ENCODE results near the gene TBX1. TPM values are rescaled to one million over a fixed set of nuclear protein-coding genes. Genes with fewer than 3 reads are reported as not detected.

TBX1 gene
- polyA plus RNA-seq, 1 donor (not counting 4 experiments of a cell fraction or from before 2014, with no cell fraction given), result 0.10 TPM

DNA sequence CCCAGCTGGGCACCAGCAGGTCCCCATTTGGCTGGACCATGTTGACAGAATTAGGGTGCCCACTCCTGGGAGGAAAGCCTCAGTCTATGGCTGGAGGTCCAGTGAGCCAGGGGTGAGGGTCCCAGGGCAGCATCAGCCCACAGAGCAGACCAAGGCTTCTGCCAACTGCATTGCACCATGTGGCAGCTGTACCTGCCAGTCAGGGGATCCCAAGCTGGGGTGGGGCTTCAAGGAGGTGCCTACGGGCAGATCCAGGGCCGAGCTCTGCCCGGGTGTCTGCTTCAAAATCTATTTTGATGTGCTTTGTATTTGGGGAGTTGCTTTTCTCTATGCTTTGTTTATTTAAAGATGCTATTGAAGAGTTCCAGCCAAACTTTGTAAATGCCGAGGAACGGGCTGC lies 26.8 kb upstream of the TBX1 start:
- H3K27ac ChIP-seq (ENCODE audit: control insufficient read depth, insufficient read depth, low read length), result no peak overlapping the region
- no peak overlapping the region for H3K9ac ChIP-seq (ENCODE audit: control insufficient read depth, extremely low read depth, insufficient read depth, low read length)
- H3K4me2 ChIP-seq (ENCODE audit: control insufficient read depth, extremely low read depth, insufficient read depth, low read depth, low read length), result no peak overlapping the region
- no peaks in the 10 kb centered on the region for H3K4me1 ChIP-seq (ENCODE audit: control insufficient read depth, extremely low read depth, insufficient read depth, low read length)
- TF ChIP-seq EZH2 (IDR thresholded peaks at IDR 0.05; ENCODE audit: low read length), result no peak
- TF ChIP-seq, protein P1, sequence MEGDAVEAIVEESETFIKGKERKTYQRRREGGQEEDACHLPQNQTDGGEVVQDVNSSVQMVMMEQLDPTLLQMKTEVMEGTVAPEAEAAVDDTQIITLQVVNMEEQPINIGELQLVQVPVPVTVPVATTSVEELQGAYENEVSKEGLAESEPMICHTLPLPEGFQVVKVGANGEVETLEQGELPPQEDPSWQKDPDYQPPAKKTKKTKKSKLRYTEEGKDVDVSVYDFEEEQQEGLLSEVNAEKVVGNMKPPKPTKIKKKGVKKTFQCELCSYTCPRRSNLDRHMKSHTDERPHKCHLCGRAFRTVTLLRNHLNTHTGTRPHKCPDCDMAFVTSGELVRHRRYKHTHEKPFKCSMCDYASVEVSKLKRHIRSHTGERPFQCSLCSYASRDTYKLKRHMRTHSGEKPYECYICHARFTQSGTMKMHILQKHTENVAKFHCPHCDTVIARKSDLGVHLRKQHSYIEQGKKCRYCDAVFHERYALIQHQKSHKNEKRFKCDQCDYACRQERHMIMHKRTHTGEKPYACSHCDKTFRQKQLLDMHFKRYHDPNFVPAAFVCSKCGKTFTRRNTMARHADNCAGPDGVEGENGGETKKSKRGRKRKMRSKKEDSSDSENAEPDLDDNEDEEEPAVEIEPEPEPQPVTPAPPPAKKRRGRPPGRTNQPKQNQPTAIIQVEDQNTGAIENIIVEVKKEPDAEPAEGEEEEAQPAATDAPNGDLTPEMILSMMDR (optimal IDR thresholded peaks at IDR 0.05 in 1 of 3, IDR thresholded peaks at IDR 0.05 in 1 of 3, conservative IDR thresholded peaks at IDR 0.05 in 1 of 3; ENCODE audit: extremely low read depth in 1 of 3, insufficient read depth in 2 of 3, low read length in 3 of 3), result no peak
- no peak overlapping the region for H3K4me3 ChIP-seq (ENCODE audit: control insufficient read depth in 2 of 3, extremely low read depth in 1 of 3, insufficient read depth in 2 of 3, low read depth in 1 of 3, low read length in 3 of 3)
- H2AFZ ChIP-seq (ENCODE audit: control insufficient read depth, low read length), result no peak overlapping the region
- peaks cover 5% of the 10 kb centered on the region for H4K20me1 ChIP-seq (ENCODE audit: control insufficient read depth, extremely low read depth, insufficient read depth, low read length)
- H3K79me2 ChIP-seq (ENCODE audit: control insufficient read depth, insufficient read depth, low read length), result no peaks in the 10 kb centered on the region
- FAIRE-seq (no peak), DNase-seq (ENCODE audit: low read depth, low spot score) (no peak)
- no peaks in the 10 kb centered on the region for H3K36me3 ChIP-seq (ENCODE audit: control insufficient read depth in 2 of 2, extremely low read depth in 1 of 2, insufficient read depth in 2 of 2, low read length in 2 of 2)
- H3K9me3 ChIP-seq (ENCODE audit: control insufficient read depth, low read depth, low read length), result no peaks in the 10 kb centered on the region
- dilution Hi-C loops (cut with MboI; ENCODE audit: extremely low pct_ligation_motif_present, low sequenced_read_pairs), result no loop called here
- no peaks in the 10 kb centered on the region for H3K9me1 ChIP-seq (ENCODE audit: control insufficient read depth, extremely low read depth, insufficient read depth, low read length)
- H3K27me3 ChIP-seq (ENCODE audit: control insufficient read depth, extremely low read depth, insufficient read depth, low read length), result peaks cover 2% of the 10 kb centered on the region

DNA sequence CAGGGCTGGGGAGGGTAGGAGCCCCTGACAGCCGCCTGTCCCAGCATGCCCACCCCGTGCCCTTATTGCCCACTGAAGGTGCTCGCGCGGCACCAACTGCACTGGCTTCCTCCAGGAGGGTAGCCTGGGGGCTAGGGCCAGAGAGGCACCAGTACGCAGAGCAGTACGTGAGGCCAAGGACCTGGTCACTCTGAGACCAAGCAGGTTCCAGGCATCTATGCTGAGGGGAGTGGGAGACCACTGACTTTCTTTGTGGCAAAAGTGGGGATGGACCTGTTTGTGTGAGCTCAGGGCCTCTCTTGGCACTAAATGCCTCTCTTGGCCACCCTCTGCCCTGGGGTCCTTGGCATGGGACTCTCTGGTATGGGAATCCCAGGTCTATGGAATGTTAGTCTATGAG lies 26.4 kb upstream of the TBX1 start:
- H3K79me2 ChIP-seq (ENCODE audit: control insufficient read depth, insufficient read depth, low read length), result no peaks in the 10 kb centered on the region
- H3K4me3 ChIP-seq (ENCODE audit: control insufficient read depth in 2 of 3, extremely low read depth in 1 of 3, insufficient read depth in 2 of 3, low read depth in 1 of 3, low read length in 3 of 3), result no peak overlapping the region
- TF ChIP-seq, protein P1 (optimal IDR thresholded peaks at IDR 0.05 in 1 of 3, IDR thresholded peaks at IDR 0.05 in 1 of 3, conservative IDR thresholded peaks at IDR 0.05 in 1 of 3; ENCODE audit: extremely low read depth in 1 of 3, insufficient read depth in 2 of 3, low read length in 3 of 3), result no peak
- TF ChIP-seq EZH2 (IDR thresholded peaks at IDR 0.05; ENCODE audit: low read length), result no peak
- H3K4me2 ChIP-seq (ENCODE audit: control insufficient read depth, extremely low read depth, insufficient read depth, low read depth, low read length), result no peak overlapping the region
- H3K27me3 ChIP-seq (ENCODE audit: control insufficient read depth, extremely low read depth, insufficient read depth, low read length), result peaks cover 2% of the 10 kb centered on the region
- H4K20me1 ChIP-seq (ENCODE audit: control insufficient read depth, extremely low read depth, insufficient read depth, low read length), result peaks cover 5% of the 10 kb centered on the region
- H3K9ac ChIP-seq (ENCODE audit: control insufficient read depth, extremely low read depth, insufficient read depth, low read length), result no peak overlapping the region
- DNase-seq (ENCODE audit: low read depth, low spot score) (no peak), FAIRE-seq (no peak)
- H2AFZ ChIP-seq (ENCODE audit: control insufficient read depth, low read length), result no peak overlapping the region
- dilution Hi-C loops (cut with MboI; ENCODE audit: extremely low pct_ligation_motif_present, low sequenced_read_pairs), result no loop called here
- no peaks in the 10 kb centered on the region for H3K4me1 ChIP-seq (ENCODE audit: control insufficient read depth, extremely low read depth, insufficient read depth, low read length)
- H3K36me3 ChIP-seq (ENCODE audit: control insufficient read depth in 2 of 2, extremely low read depth in 1 of 2, insufficient read depth in 2 of 2, low read length in 2 of 2), result no peaks in the 10 kb centered on the region
- H3K9me1 ChIP-seq (ENCODE audit: control insufficient read depth, extremely low read depth, insufficient read depth, low read length), result no peaks in the 10 kb centered on the region
- H3K27ac ChIP-seq (ENCODE audit: control insufficient read depth, insufficient read depth, low read length), result no peak overlapping the region
- no peaks in the 10 kb centered on the region for H3K9me3 ChIP-seq (ENCODE audit: control insufficient read depth, low read depth, low read length)

Data from keratinocyte (primary cell).